NOMO-1 (cell line): ENCODE results near the gene RAPSN.

ENCODE experiments used
- DNase-seq, 2 experiments: peaks; one replicate each; lab custom pipeline; 2025; ENCODE audit not compliant: unreplicated experiment in 2 of 2; lab: John Stamatoyannopoulos, UW

RAPSN gene

GRCh38 chr11:47448566-47449427, at the start of gene RAPSN:
RAPSN (minus strand) TSS chr11:47449136; CDS start chr11:47448964, 172 bp downstream.
- no peak for DNase-seq

DNA sequence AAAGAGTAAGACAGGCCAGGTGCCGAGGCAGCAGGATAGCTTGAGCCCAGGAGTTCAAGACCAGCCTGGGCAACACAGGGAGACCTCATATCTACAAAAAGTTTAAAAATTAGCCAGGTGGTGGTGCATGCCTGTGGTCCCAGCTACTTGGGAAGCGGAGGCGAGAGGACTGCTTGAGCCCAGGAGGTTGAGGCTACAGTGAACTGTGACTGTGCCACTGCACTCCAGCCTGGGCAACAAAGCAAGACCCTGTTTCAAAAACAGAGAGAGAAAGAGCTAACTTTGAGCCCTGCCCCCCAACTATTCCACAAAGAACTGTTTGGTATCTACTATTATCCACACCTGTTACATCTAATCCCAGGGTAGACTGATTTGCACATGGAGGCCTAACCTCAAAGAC, 49.2 kb upstream of the RAPSN start:
- no peak for DNase-seq

- no peak for DNase-seq
These were observed 47.9 kb upstream of the RAPSN start for GRCh38 chr11:47496808-47497207.

DNA sequence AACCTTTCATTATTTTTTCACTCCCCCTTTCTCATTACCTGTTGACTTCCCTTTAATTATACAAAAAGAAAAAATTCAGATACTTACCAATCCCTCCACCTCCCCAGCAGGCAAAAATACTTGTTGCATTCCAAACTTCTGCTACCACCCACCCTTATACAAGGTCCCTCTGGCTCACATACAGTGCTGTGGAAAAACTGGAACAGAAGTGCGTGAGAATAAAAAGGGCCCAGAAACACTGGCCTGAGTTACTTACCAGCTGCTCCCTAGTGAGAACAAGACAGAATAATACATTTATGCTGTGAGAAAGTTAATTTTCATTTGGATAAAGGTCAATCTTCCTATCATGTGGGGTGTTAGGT, 46.9 kb upstream of the RAPSN start:
- DNase-seq, result no peak

- DNase-seq, result peak in 1 of 2 experiments; percentile 45
These were observed 46.3 kb upstream of the RAPSN start for GRCh38 chr11:47495011-47495855.

DNA sequence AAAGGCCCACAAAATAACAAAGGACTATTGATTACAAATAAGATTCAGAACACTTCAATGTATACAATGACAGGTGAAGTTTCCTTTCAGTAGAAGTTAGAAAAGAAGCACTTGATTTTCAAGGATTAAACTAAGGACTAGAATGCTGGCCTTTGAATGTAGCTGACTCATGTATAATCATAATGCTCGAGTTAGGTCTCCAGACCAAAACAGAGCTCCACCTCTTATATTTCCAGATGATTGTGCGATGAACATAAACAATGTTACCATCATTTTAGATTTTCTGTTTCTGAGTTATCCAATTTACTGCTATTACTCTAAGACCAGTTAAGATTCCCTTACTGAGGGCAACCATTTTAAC, 40.4 kb upstream of the RAPSN start:
- no peak for DNase-seq

GRCh38 chr11:47488674-47489394, 39.9 kb upstream of the RAPSN start:
- no peak for DNase-seq

DNA sequence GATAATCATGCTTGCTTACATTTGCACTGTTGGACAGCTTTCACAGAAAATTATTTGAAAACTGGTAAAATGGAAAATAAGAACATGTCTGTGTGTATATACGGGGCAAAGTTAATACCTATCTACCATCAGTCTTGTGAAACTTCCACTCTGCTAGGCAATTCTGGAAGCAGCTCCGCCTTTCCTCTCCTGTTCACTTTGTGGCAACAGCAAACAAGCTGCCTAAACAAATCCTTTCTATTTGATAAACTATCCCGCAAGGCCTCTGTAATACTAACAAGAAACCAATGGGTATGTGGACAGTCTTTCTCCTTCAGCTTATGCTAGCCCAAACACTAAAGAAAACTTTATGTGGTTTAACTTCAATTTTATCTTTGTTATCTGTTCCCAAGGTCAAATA, 39.2 kb upstream of the RAPSN start:
- DNase-seq, result no peak

- no peak for DNase-seq
These were observed 38.5 kb upstream of the RAPSN start for GRCh38 chr11:47487421-47487820.

- DNase-seq, result no peak
These were observed 36.2 kb upstream of the RAPSN start for GRCh38 chr11:47485107-47485506.

GRCh38 chr11:47483457-47483856, 34.5 kb upstream of the RAPSN start:
- DNase-seq, result no peak

GRCh38 chr11:47480762-47481161, 31.8 kb upstream of the RAPSN start:
- DNase-seq, result no peak

- DNase-seq, result no peak
These were observed 29.9 kb upstream of the RAPSN start for GRCh38 chr11:47478651-47479329.

DNA sequence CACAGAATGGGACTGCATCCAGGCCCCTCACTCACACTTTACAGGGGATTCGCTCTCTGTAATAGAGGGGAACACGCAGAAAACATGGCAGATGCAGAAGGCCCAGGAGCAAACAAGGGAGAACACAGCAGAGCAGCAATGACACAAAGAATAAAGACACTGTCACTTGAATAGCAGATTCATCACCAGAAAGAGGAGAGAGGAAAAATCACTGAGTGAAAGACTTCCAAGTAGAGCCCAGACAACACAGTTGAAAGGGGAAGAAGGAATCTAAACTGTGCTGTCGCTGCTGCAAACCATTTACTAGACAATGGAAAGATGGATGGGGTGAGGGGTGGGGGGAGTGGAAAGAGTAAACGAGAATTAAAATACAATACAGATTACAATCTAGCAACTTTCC, 28.8 kb upstream of the RAPSN start:
- DNase-seq, result no peak

GRCh38 chr11:47477323-47477722, 28.4 kb upstream of the RAPSN start:
- no peak for DNase-seq

- DNase-seq, result no peak
These were observed 21.7 kb upstream of the RAPSN start for GRCh38 chr11:47470671-47471070.

DNA sequence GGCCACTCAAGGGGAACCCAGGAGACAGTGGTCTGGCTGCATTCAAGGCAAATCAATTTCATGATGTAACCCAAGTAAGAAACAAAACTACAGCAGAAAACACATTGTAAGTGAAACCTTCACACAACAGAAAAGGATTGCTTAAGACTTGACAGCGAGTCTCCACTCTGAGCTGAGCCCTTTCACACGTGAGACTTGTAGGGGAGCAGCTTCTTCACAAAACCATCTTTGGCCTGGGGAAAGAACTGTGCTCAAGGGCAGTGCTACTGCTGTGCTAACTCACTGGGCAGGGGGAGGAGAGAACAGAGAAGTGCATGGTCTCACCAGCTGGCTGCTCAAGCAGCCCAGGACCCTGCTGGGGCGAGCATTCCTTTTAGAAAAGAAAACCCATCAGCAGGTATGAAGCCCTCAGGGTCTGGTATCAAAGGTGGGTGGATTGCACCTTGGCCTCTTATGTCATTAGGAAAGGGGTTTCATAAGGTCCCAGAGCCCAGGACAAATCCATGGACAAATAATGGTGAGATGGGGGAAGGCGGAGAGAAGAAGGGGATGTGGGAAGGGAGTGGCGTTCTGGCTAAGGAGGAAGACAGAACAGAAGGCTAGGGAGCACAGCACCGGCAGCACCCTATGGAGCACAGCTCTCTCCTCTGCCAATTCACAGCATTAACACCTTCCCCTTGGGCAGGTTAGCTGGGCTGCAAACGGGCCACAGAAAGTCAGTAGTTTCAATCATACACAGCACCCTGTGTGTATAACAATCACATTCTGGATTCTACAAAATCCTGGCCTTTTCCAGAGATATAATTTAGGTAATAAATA, 20.6 kb upstream of the RAPSN start:
- no peak for DNase-seq

GRCh38 chr11:47468598-47469214, 19.8 kb upstream of the RAPSN start:
- no peak for DNase-seq

- no peak for DNase-seq
These were observed 18.4 kb upstream of the RAPSN start for GRCh38 chr11:47467357-47467756.
